A549 treated with AZD9567 at 1 μM for 4 hours (cell line): ENCODE measurements around the gene DKK2. TPM values are rescaled to one million over a fixed set of nuclear protein-coding genes. Genes with fewer than 3 reads are reported as not detected.

Source experiments
- total RNA-seq: library from RNA; stranded (reverse); fragments of 200-300 nt; extraction: Qiagen RNA extraction; gene quantifications from 5 replicates; pipeline ENCODE4 v1.2.3, GENCODE V29; 2022; ENCODE audit not compliant: insufficient read depth

The DKK2 gene
- total RNA-seq, result not detected in 5 replicates

GRCh38 chr4:107035819-107036583, at the start of gene DKK2:
Gene DKK2 (minus strand): TSS chr4:107036313. CDS start chr4:107035591, 722 bp downstream.

